Liver (tissue), 3 donors: ENCODE data around the gene SLC44A1.

Experiments used
- CTCF ChIP-seq: fragments of 150-350 bp; IDR thresholded peaks from 2 replicates; pipeline ENCODE4 v1.5.1; 2017; ENCODE audit warnings: improper control_type of control experiment, low read depth, low read length; ENCODE audit not compliant: missing input control
- EGR1 ChIP-seq, 2 donors: IDR thresholded peaks; 2 replicates each; pipeline ENCODE4 v1.6.1; 2016 to 2018; ENCODE audit warnings: antibody characterized with exemption in 2 of 2, low read depth in 2 of 2
- FOXA1 ChIP-seq: IDR thresholded peaks from 2 replicates; pipeline ENCODE4 v1.6.1; 2016; ENCODE audit warnings: antibody characterized with exemption
- MAX ChIP-seq: IDR thresholded peaks from 2 replicates; pipeline ENCODE4 v1.6.1; 2016; ENCODE audit warnings: antibody characterized with exemption
- RAD21 ChIP-seq, 2 donors: IDR thresholded peaks; 2 replicates each; pipeline ENCODE4 v1.6.1; 2016; ENCODE audit warnings: antibody characterized with exemption in 2 of 2, mild to moderate bottlenecking in 2 of 2
- REST ChIP-seq: IDR thresholded peaks from 2 replicates; pipeline ENCODE4 v1.6.1; 2016; ENCODE audit warnings: antibody characterized with exemption, mild to moderate bottlenecking
- TAF1 ChIP-seq: conservative IDR thresholded peaks from 2 replicates; pipeline ENCODE4 v1.6.1; 2016; ENCODE audit warnings: antibody characterized with exemption, mild to moderate bottlenecking
- donor health status: healthy.
- donor health status: healthy.

GRCh38 chr9:105331755-105332154, 87.3 kb downstream of the SLC44A1 start:
- TF ChIP-seq FOXA1 (no peak), REST (no peak), EGR1 (IDR thresholded peaks at IDR 0.05; ENCODE audit: low read depth in 2 of 2) (no peak), RAD21 (IDR thresholded peaks at IDR 0.05) (no peak), MAX (no peak), TAF1 (no peak), CTCF (no peak)
